ENCODE results near the gene PFKFB2.

DNA sequence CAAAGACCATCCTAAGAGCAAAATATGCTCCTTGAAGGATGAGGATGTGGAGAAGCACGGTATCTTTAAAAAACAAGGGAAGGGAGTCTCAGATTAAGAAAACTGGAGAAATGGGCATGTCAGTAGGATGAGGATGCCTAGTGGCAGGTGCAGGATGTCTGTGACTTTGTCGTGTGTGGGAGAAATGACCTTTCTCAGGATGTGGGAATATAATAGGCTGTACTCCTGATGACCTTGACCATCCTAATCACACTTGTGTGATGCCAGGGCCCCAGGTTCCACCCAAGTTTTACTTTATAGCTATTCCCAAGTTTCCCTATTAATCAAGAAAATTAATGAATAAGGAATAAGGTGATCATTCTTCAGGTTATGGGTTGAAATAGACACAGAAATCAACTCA is 33.4 kb upstream of the PFKFB2 start:
- TF ChIP-seq, protein P1, sequence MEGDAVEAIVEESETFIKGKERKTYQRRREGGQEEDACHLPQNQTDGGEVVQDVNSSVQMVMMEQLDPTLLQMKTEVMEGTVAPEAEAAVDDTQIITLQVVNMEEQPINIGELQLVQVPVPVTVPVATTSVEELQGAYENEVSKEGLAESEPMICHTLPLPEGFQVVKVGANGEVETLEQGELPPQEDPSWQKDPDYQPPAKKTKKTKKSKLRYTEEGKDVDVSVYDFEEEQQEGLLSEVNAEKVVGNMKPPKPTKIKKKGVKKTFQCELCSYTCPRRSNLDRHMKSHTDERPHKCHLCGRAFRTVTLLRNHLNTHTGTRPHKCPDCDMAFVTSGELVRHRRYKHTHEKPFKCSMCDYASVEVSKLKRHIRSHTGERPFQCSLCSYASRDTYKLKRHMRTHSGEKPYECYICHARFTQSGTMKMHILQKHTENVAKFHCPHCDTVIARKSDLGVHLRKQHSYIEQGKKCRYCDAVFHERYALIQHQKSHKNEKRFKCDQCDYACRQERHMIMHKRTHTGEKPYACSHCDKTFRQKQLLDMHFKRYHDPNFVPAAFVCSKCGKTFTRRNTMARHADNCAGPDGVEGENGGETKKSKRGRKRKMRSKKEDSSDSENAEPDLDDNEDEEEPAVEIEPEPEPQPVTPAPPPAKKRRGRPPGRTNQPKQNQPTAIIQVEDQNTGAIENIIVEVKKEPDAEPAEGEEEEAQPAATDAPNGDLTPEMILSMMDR (IDR thresholded peaks at IDR 0.05; ENCODE audit: insufficient read depth, low read length): no peak
- TF ChIP-seq, protein P2, sequence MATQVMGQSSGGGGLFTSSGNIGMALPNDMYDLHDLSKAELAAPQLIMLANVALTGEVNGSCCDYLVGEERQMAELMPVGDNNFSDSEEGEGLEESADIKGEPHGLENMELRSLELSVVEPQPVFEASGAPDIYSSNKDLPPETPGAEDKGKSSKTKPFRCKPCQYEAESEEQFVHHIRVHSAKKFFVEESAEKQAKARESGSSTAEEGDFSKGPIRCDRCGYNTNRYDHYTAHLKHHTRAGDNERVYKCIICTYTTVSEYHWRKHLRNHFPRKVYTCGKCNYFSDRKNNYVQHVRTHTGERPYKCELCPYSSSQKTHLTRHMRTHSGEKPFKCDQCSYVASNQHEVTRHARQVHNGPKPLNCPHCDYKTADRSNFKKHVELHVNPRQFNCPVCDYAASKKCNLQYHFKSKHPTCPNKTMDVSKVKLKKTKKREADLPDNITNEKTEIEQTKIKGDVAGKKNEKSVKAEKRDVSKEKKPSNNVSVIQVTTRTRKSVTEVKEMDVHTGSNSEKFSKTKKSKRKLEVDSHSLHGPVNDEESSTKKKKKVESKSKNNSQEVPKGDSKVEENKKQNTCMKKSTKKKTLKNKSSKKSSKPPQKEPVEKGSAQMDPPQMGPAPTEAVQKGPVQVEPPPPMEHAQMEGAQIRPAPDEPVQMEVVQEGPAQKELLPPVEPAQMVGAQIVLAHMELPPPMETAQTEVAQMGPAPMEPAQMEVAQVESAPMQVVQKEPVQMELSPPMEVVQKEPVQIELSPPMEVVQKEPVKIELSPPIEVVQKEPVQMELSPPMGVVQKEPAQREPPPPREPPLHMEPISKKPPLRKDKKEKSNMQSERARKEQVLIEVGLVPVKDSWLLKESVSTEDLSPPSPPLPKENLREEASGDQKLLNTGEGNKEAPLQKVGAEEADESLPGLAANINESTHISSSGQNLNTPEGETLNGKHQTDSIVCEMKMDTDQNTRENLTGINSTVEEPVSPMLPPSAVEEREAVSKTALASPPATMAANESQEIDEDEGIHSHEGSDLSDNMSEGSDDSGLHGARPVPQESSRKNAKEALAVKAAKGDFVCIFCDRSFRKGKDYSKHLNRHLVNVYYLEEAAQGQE (IDR thresholded peaks at IDR 0.05; ENCODE audit: insufficient replicate concordance, low read depth): no peak
- no peak for TF ChIP-seq POLR2AphosphoS5 (IDR thresholded peaks at IDR 0.05; ENCODE audit: low read depth)
- no peak for TF ChIP-seq GABPA (IDR thresholded peaks at IDR 0.05; ENCODE audit: low read depth)
- TF ChIP-seq SPI1 (IDR thresholded peaks at IDR 0.05; ENCODE audit: borderline replicate concordance, low read depth): no peak

All from HL-60 (cell line).